ENCODE results near the gene KIAA1210.
A peak's percentile ranks its signal among the peaks of the same experiment; 100 is the strongest.

The KIAA1210 gene

GRCh38 chrX:119090627-119091026, 37.0 kb downstream of the KIAA1210 start:
- no peak for DNase-seq (ENCODE audit: low spot score)

DNA sequence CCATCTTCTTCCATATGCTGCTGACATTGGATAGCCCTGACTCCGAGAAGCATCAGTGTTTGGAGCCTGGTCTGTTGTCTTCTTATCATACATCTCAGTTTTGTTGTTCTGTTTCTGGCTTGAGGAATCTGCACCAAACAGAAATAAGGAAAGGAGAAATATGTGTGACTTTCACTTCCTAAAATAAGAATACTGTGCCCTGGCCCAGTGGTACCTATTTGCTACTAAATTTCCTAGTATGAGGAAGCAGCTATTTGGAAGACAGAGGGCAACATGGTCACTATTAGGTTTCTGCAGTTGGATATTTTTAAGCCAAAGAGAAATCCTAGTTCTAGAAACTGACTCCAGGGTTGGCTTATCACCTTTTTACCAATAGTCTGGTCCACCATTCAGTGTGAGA, 38.0 kb downstream of the KIAA1210 start:
- no peak for DNase-seq (ENCODE audit: low spot score)

DNA sequence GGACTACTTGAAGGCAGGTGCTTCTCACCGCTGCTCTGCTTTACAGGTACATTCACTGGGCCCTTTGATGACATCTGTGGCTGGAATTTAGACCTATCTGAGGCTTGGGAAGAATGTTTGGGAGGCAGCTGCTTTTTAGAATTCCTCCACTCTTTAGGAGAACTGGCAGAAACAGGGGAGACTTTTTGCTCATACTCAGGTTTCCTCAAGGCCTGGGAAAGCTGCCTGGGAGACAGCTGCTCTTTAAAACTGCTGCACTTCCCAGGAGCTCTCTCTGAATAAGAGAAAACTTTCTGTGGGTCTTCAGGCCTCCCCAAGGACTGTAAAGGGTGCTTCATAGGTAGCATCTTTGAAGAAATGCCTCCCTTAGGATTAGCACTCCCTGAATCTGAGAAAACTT, 40.5 kb downstream of the KIAA1210 start:
- DNase-seq (ENCODE audit: low spot score): no peak

DNA sequence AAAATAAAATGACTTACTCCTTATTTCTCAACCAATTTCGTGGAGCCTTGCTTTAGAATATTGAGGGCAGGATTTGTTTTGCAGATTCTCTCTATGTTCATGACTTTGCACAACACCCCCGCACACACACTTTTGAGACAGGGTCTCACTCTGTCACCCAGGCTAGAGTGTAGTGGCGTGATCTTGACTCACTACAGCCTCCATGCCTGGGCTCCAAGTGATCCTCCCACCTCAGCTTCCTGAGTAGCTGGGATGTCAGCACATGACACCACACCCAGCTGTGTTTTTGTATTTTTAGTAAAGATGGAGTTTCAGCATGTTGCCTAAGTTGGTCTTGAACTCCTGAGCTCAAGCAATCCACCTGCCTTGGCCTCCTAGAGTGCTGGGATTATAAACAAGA, 42.8 kb downstream of the KIAA1210 start:
- no peak for DNase-seq (ENCODE audit: low spot score)

DNA sequence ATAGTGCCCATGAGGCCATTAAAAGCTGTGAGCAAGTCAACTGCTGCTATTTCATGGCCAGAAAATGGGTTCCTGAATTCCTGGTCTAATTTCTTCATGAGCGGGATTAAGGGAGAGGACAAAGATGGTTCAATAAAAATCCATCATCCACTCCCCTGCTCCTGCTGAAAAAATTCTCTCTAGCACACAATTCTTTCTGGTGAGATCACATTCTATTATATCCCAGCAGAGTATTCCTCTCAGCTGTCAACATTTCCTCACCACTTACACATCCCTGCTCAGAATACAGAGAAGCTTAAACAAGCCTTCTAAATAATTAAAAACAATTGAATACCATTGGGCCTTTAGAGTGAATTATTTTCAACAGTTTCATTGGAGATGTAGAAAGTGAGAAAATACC, 45.3 kb downstream of the KIAA1210 start:
- no peak for DNase-seq (ENCODE audit: low spot score)

DNA sequence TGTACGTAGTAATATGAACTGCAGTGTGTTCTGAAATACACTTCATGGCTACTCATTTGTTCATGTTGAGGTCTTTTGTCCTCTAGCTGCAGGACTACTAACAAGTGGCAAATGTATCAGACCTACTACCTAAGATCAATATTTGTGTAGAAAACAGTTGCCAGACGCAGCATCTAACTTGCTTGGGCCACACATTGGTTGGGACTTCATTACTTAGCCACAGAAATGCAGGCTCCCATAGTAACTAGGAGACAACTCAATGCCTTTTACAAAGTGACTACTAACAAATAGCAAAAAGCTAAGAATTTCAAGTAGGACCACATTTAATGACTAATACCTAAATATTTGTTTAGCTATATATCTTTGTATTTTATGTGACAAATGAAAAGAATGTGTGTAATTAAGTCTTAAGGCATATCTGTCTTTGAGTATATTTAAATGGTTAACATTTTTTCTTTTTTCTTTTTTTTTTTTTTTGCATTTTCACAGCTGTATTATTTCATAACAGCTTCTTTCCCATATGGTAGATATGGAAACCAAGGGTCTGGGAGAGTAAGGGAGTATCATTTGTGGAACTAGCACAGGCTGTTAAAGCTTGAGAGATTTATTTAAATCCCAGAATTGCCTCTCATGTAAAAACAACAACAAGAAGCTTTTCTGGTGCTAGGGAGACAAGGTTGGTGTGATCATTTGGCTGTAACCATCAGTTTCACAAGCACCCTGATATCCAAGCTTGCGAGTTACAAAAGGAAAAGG, 52.2 kb downstream of the KIAA1210 start:
- no peak for DNase-seq (ENCODE audit: low spot score)

DNA sequence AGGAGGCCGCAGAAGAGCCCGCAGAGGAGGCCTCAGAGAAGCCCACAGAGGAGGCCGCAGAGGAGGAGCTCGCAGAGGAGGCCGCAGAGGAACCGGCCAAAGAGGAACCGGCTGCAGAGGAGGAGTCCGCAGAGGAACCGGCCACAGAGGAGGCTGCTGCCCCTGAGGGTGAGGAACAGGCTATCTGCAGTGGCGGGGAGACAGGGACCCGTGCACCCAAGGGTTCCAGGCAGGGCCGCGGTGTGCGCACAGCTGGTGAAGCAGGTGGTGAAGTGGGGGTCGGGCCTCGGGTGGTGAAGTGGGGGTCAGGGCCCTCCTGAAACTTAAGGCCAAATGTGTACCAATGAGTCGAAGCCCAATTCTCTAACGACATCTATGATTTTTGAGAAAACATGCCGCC, 53.7 kb downstream of the KIAA1210 start:
- no peak for DNase-seq (ENCODE audit: low spot score)

DNA sequence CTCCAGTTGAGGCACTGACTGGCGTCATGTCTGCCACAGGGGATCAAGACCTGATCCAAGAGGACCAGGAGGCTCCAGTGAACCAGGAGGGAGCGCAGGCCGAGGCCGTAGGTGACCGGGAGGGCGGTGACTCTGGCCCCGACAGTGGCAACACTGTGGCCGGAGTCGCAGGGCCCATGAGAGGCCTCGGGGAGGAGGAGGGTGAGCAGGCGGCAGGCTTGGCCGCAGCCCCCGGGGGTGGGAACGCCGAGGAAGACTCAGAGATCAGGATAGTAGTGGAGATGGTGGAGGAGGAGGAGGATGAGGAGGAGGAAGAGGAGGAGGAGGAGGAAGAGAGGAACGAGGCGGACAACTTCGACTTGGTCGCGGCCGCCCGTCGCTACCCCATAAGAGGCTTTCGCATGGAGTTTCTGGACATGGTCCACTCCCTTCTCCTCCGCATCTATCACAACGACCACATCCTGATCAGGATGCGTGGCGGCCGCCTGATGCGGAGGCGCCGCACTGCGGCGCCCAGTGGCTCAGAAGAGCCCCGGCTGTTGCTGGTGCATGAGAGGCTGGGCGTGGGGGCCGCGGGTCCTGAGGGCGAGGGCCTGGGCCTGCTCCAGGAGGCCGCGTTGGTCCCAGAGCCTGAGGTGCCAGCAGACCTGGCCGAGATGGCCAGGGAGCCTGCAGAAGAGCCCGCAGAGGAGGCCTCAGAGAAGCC, 54.3 kb downstream of the KIAA1210 start:
- DNase-seq (ENCODE audit: low spot score): no peak

- DNase-seq (ENCODE audit: low spot score): no peak
These were observed 54.9 kb downstream of the KIAA1210 start, which contains the start of gene CT47C1 for GRCh38 chrX:119072744-119073143. TSS of gene CT47C1 (plus strand) at chrX:119072993. CDS start at chrX:119073226, 233 bp downstream.

DNA sequence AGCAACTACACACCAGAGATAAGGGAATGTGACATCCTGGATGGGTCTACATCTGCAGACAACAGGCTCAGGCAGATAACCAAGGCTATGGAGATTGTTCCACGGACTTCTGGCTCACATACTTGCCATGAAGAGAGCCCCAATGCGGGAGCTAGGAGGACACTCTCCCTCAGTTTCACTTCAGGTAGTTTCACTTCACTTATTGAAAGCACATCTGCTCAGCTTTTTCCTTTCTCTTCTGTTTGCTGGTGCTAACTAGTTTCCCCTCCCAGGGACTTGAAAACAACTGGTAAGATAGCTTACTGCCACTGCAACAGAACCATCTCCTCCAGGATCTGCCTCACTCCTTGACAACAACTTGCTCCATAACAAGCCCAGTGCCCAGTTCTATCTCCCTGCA, 56.2 kb downstream of the KIAA1210 start:
- no peak for DNase-seq (ENCODE audit: low spot score)

- no peak for DNase-seq (ENCODE audit: low spot score)
These were observed 57.9 kb downstream of the KIAA1210 start for GRCh38 chrX:119069762-119070161.

- DNase-seq (ENCODE audit: low spot score): no peak
These were observed 58.5 kb downstream of the KIAA1210 start for GRCh38 chrX:119069128-119069527.

GRCh38 chrX:119067023-119067739, 60.4 kb downstream of the KIAA1210 start:
- DNase-seq (ENCODE audit: low spot score): peak; percentile 1

- no peak for DNase-seq (ENCODE audit: low spot score)
These were observed 64.2 kb downstream of the KIAA1210 start for GRCh38 chrX:119063428-119063827.

DNA sequence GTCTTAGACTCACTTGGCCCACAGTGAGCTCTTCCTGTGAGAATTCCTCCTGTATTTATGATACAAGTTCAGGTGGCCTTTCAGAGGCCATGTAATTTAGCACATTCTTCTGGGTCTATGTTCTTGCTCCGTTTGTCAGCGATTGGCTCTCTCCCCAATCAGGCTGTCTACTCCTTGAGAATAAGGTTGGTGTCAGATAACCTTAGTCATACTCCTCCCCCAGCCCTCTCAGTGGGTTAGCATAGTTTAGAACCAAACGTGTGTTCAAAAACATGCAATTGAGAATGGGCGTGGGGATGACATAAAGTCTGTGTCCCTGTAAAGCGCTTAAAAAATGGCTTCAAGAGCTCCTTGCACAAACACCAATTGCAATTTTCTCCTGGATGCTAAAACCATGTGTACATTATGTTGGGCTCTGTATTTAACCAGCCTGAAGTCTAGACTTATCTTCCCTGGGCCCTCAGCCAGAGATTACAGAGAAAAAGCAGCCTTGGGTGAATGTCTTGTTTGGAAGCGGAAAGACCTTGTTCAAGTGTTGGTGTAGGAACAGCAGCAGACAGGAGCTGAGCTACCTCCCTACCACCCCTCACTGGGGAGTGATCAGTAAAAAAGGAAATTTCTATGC, 64.8 kb downstream of the KIAA1210 start:
- DNase-seq (ENCODE audit: low spot score): no peak

GRCh38 chrX:119055687-119056086, 71.9 kb downstream of the KIAA1210 start:
- DNase-seq (ENCODE audit: low spot score): no peak

GRCh38 chrX:119045884-119046283, 81.7 kb downstream of the KIAA1210 start:
- no peak for DNase-seq (ENCODE audit: low spot score)

- DNase-seq (ENCODE audit: low spot score): no peak
These were observed 84.6 kb downstream of the KIAA1210 start for GRCh38 chrX:119042996-119043395.

GRCh38 chrX:119042040-119042439, 85.6 kb downstream of the KIAA1210 start:
- DNase-seq (ENCODE audit: low spot score): no peak

GRCh38 chrX:119041175-119041574, 86.4 kb downstream of the KIAA1210 start:
- DNase-seq (ENCODE audit: low spot score): no peak

DNA sequence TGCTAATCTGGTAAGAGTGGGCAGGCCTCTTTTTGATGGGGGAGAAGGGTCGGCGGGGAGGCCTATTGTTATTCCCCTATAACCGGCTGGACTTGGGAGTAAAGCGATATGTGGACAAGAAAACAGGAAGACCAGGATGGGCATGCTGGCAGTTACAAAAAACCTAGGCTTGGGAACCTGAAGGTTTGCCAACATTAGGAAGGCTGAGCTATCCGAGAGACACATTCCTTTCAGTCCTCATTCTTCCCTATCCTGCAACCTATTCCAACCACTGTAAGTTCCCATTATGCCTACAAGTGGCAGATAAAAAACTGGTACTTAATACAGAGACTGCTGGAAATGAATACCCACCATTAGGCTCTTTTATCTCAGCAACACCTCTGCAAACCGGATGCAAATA, 87.2 kb downstream of the KIAA1210 start:
- no peak for DNase-seq (ENCODE audit: low spot score)
